Measurements from ENCODE around the gene CDH20.
"Not testable (repeated sequence)": the region's sequence is repeated elsewhere in the genome, so short reads cannot be mapped to it uniquely, and the experiment has no call there.

CDH20 gene

DNA sequence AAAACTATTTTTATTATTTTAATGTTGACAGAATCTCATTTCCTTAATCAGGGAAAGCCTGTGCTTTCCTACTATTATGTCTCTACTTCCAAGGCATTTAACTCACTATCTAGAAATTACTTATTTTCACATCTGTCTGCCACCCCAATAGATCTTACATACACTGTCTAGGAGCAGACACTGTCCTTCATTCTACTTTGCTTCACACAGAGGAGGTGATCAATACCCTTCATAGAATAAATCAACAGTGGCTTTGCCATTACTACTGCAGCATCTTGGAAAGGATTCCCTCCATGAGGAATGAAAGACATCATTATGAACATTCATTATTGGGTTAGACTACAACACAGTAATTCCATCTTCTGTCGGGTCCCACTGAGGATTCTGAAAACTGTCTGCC is 31.7 kb downstream of the CDH20 start:
- no peak for TF ChIP-seq CTCF (IDR thresholded peaks at IDR 0.05)
- no peak for TF ChIP-seq ZFX (IDR thresholded peaks at IDR 0.05; ENCODE audit: borderline replicate concordance)
- no peak overlapping the region for H3K27ac ChIP-seq

DNA sequence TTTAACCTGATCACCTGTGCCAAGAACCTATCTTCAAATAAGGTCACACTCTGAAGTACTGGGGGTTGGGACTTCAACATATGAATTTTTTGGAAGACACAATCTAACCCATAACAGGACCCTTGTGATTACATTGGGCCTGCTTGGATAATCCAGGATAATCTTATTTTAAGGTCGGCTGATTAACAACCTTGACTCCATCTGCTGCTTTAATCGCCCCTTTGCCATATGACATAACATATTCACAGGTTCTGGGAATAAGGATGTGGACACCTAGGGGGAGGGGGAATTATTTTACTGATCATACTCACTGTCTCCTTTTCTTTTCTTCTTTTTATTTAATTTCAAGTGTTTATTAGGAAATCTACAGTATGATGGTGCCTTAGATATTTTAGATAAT is 34.8 kb downstream of the CDH20 start:
- H3K27ac ChIP-seq, result no peak overlapping the region
- no peak for TF ChIP-seq ZFX (IDR thresholded peaks at IDR 0.05; ENCODE audit: borderline replicate concordance)
- no peak for TF ChIP-seq CTCF (IDR thresholded peaks at IDR 0.05)

DNA sequence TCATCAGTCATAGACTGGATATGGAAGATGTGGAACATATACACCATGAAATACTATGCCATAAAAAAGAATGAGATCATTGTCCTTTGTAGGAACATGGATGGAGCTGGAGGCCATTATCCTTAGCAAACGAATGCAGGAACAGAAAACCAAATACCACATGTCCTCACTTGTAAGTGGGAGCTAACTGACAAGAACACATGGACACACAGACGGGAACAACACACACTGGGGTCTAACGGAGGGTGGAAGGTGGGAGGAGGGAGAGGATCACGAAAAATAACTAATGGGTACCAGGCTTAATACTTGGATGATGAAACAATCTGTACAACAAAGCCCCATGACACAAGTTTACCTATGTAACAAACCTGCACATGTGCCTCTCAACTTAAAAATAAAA is 36.4 kb downstream of the CDH20 start:
- H3K27ac ChIP-seq, result not testable (repeated sequence)

- TF ChIP-seq ZFX (IDR thresholded peaks at IDR 0.05; ENCODE audit: borderline replicate concordance) (no peak), CTCF (IDR thresholded peaks at IDR 0.05) (no peak)
- H3K27ac ChIP-seq, result no peak overlapping the region
These were observed 37.9 kb downstream of the CDH20 start for GRCh38 chr18:61371111-61371510.

DNA sequence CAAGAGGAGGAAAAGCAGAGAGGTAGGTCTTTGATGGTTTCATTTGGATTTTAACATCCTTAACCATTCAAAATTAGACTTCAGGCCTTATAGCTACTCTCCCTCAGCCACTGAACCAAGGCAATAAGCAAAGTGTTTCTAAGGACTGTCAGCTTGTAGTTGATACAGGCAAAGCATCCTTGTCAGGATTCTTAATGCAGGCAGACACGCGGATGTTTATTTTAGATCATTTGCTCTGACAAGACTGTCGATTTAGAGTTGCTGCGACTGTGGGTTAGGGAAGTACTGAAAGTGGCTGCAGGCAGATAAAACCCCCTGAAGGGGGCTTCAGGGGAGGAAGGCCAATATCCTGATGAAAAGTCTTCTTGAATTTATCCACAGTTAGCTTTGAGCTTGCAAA is 46.6 kb downstream of the CDH20 start:
- TF ChIP-seq ZFX (IDR thresholded peaks at IDR 0.05; ENCODE audit: borderline replicate concordance) (no peak), CTCF (IDR thresholded peaks at IDR 0.05) (no peak)
- no peak overlapping the region for H3K27ac ChIP-seq

GRCh38 chr18:61388010-61388409 is 54.8 kb downstream of the CDH20 start:
- no peak overlapping the region for H3K27ac ChIP-seq
- no peak for TF ChIP-seq ZFX (IDR thresholded peaks at IDR 0.05; ENCODE audit: borderline replicate concordance)
- TF ChIP-seq CTCF (IDR thresholded peaks at IDR 0.05), result no peak

GRCh38 chr18:61394983-61395382 is 61.8 kb downstream of the CDH20 start:
- TF ChIP-seq CTCF (IDR thresholded peaks at IDR 0.05) (no peak), ZFX (IDR thresholded peaks at IDR 0.05; ENCODE audit: borderline replicate concordance) (no peak)

GRCh38 chr18:61397222-61397621 is 64.0 kb downstream of the CDH20 start:
- H3K27ac ChIP-seq, result no peak overlapping the region
- TF ChIP-seq ZFX (IDR thresholded peaks at IDR 0.05; ENCODE audit: borderline replicate concordance) (no peak), CTCF (IDR thresholded peaks at IDR 0.05) (no peak)

More at GRCh38 chr18:61394983-61395382, 61.8 kb downstream of the CDH20 start:
- no peak overlapping the region for H3K27ac ChIP-seq
